ENCODE results near the gene ERC2. TPM values are rescaled to one million over a fixed set of nuclear protein-coding genes. Genes with fewer than 3 reads are reported as not detected.

Gene ERC2
- total RNA-seq, 1 donor from 2014 or later = 0.99 TPM

- Histone ChIP-seq H3K27me3 (ENCODE audit: low read depth) (peaks cover 24% of the 10 kb centered on the region), H3K27ac (replicated peaks) (no peak overlapping the region), H3K4me3 (no peak overlapping the region), H3K4me1 (no peaks in the 10 kb centered on the region), H3K9me3 (replicated peaks) (no peaks in the 10 kb centered on the region), H3K36me3 (no peaks in the 10 kb centered on the region)
- TF ChIP-seq, protein P1, sequence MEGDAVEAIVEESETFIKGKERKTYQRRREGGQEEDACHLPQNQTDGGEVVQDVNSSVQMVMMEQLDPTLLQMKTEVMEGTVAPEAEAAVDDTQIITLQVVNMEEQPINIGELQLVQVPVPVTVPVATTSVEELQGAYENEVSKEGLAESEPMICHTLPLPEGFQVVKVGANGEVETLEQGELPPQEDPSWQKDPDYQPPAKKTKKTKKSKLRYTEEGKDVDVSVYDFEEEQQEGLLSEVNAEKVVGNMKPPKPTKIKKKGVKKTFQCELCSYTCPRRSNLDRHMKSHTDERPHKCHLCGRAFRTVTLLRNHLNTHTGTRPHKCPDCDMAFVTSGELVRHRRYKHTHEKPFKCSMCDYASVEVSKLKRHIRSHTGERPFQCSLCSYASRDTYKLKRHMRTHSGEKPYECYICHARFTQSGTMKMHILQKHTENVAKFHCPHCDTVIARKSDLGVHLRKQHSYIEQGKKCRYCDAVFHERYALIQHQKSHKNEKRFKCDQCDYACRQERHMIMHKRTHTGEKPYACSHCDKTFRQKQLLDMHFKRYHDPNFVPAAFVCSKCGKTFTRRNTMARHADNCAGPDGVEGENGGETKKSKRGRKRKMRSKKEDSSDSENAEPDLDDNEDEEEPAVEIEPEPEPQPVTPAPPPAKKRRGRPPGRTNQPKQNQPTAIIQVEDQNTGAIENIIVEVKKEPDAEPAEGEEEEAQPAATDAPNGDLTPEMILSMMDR (IDR thresholded peaks at IDR 0.05; ENCODE audit: borderline replicate concordance) = no peak
- DNase-seq = no peak
- intact Hi-C loops (cut with micrococcal nuclease) = no loop called here
Measured at GRCh38 chr3:56336023-56336422, 132.2 kb downstream of the ERC2 start.

DNA sequence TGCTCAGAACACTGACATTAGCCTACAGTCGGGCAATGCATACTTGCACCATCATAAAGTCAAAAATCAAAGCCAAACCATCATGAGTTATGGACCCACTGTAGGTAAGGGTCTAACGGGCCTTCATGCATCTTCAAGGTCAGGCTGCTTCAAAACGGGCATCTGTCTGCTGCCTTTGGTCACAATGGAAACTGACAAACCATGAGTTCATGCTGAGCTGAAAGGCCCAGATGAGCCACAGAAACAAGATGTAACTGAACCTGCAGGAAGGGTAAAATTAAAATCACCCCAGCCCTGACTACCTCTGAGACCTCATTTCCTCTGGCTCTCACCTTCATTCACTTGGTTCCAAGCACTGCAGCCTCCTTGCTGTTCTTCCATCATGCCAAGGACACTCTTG, 143.8 kb downstream of the ERC2 start:
- TF ChIP-seq, protein P1 (IDR thresholded peaks at IDR 0.05; ENCODE audit: borderline replicate concordance) = no peak

GRCh38 chr3:56323986-56324420, 144.3 kb downstream of the ERC2 start:
- Histone ChIP-seq H3K4me3 (no peak overlapping the region), H3K4me1 (peaks cover 16% of the 10 kb centered on the region), H3K36me3 (no peaks in the 10 kb centered on the region), H3K27ac (replicated peaks) (no peak overlapping the region), H3K27me3 (ENCODE audit: low read depth) (no peaks in the 10 kb centered on the region), H3K9me3 (replicated peaks) (no peaks in the 10 kb centered on the region)
- no peak for DNase-seq
- TF ChIP-seq, protein P1 (IDR thresholded peaks at IDR 0.05; ENCODE audit: borderline replicate concordance) = no peak
- intact Hi-C loops (cut with micrococcal nuclease) = no loop called here

More for the DNA sequence above, 143.8 kb downstream of the ERC2 start:
- Histone ChIP-seq H3K27me3 (ENCODE audit: low read depth) (no peaks in the 10 kb centered on the region), H3K27ac (replicated peaks) (no peak overlapping the region), H3K9me3 (replicated peaks) (no peaks in the 10 kb centered on the region), H3K4me3 (no peak overlapping the region), H3K4me1 (peaks cover 16% of the 10 kb centered on the region), H3K36me3 (no peaks in the 10 kb centered on the region)
- no peak for DNase-seq
- intact Hi-C loops (cut with micrococcal nuclease) = no loop called here

DNA sequence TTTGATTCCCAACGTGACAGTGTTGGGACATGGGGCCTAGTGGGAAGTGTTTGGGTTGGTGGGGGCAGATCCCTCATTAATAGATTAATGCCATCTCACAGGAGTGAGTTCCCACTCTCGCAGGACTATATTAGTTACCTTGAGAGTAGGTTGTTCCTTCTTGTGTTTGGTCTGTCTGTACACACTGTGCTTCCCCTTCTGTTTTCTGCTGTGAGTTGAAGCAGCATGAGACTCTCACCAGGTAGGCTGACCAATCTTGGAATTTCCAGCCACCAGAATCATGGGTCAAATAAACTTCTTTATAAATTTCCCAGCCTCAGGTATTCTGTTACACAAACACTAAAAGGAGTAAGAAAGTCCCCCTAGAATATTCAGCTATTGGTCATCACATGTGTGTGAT, 145.4 kb downstream of the ERC2 start:
- DNase-seq = no peak
- Histone ChIP-seq H3K4me1 (peaks cover 16% of the 10 kb centered on the region), H3K36me3 (no peaks in the 10 kb centered on the region), H3K4me3 (no peak overlapping the region), H3K27me3 (ENCODE audit: low read depth) (no peaks in the 10 kb centered on the region), H3K27ac (replicated peaks) (no peak overlapping the region), H3K9me3 (replicated peaks) (no peaks in the 10 kb centered on the region)
- TF ChIP-seq, protein P1 (IDR thresholded peaks at IDR 0.05; ENCODE audit: borderline replicate concordance) = no peak
- intact Hi-C loops (cut with micrococcal nuclease) = no loop called here

DNA sequence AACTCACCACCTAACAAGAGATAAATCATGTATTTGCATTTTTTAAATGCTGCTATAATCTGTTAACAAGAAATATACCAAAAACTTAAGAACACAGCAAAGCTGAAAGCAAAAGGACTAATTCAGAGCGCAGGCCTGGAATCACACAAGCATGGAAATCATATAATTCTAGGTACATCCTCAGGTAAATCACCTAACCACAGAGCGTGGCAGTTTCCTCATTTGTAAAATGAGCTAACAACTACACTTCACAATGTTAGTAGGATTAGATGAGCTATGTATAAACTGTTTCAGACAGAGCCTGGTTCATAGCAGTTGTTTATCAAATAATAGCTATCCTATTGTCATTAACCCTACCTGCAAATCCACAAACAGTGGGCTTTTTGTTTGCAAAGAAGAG, 146.4 kb downstream of the ERC2 start:
- peaks cover 16% of the 10 kb centered on the region for H3K4me1 ChIP-seq
- DNase-seq = no peak
- intact Hi-C loops (cut with micrococcal nuclease) = no loop called here
- no peaks in the 10 kb centered on the region for H3K27me3 ChIP-seq (ENCODE audit: low read depth)
- H3K36me3 ChIP-seq = no peaks in the 10 kb centered on the region
- TF ChIP-seq, protein P1 (IDR thresholded peaks at IDR 0.05; ENCODE audit: borderline replicate concordance) = no peak
- H3K4me3 ChIP-seq = no peak overlapping the region
- no peaks in the 10 kb centered on the region for H3K9me3 ChIP-seq (replicated peaks)
- H3K27ac ChIP-seq (replicated peaks) = no peak overlapping the region

GRCh38 chr3:56321383-56321782, 146.9 kb downstream of the ERC2 start:
- no peaks in the 10 kb centered on the region for H3K9me3 ChIP-seq (replicated peaks)
- TF ChIP-seq, protein P1 (IDR thresholded peaks at IDR 0.05; ENCODE audit: borderline replicate concordance) = no peak
- peaks cover 16% of the 10 kb centered on the region for H3K4me1 ChIP-seq
- no peak overlapping the region for H3K4me3 ChIP-seq
- no peaks in the 10 kb centered on the region for H3K27me3 ChIP-seq (ENCODE audit: low read depth)
- DNase-seq = no peak
- no peak overlapping the region for H3K27ac ChIP-seq (replicated peaks)
- intact Hi-C loops (cut with micrococcal nuclease) = no loop called here
- H3K36me3 ChIP-seq = no peaks in the 10 kb centered on the region
